ENCODE data around the gene TOGARAM2. TPM values are rescaled to one million over a fixed set of nuclear protein-coding genes. Genes with fewer than 3 reads are reported as not detected.
A peak's percentile ranks its signal among the peaks of the same experiment; 100 is the strongest.

TOGARAM2 gene
- total and polyA plus RNA-seq, 2 of the 13 experiments (the other 11 are each of a cell fraction or from before 2014, with no cell fraction given): under 0.01 to 0.05 TPM

GRCh38 chr2:28956415-28956826 is 24.7 kb upstream of the TOGARAM2 start (continued):
- TF ChIP-seq USF2 (IDR thresholded peaks at IDR 0.05; ENCODE audit: low read depth, low read length) (peak; percentile 92), USF2 (CRISPR knock-in tag; IDR thresholded peaks at IDR 0.05; ENCODE audit: borderline replicate concordance) (peak; percentile 91; the same call in 1 of the 2 replicates)

GRCh38 chr2:28956890-28957289 is 24.2 kb upstream of the TOGARAM2 start:
- POLR2A ChIA-PET: no interaction called here
- in situ Hi-C loops (cut with HindIII; ENCODE audit: extremely low pct_ligation_motif_present, low pct_unique_long_range_greater_than_20kb) (loop anchor here (5.0 to 25.0 kb wide), 2 partner anchors 235 to 1105 kb away; no protein-coding TSS in a partner anchor), intact Hi-C loops (cut with micrococcal nuclease; ENCODE audit: unreplicated experiment) (loop anchor here (5.0 to 10.0 kb wide), 2 partner anchors 150 to 888 kb away; no protein-coding TSS in a partner anchor)
- no peaks in the 10 kb centered on the region for H3K36me3 ChIP-seq (replicated peaks in 1 of 2; ENCODE audit: control insufficient read depth in 1 of 2, insufficient read depth in 2 of 2, low read length in 2 of 2)
- CTCF ChIA-PET (ENCODE audit: low intra/inter-chr PET ratio, low total read pairs): interaction anchor here (2.2 kb wide), 1 partner anchor 240 kb away, joined by 23 read pairs; no protein-coding TSS in a partner anchor
- peak overlapping the region; percentile 73 for H3K4me2 ChIP-seq (ENCODE audit: low read depth, low read length)
- peaks cover 30% of the 10 kb centered on the region for H3K4me1 ChIP-seq (ENCODE audit: insufficient read depth, low read length)
- H3K4me3 ChIP-seq (replicated peaks in 1 of 3; ENCODE audit: insufficient read depth in 1 of 3, low read depth in 2 of 3, low read length in 3 of 3): peak overlapping the region; percentile 22 to 47 (median 27); a peak in 4 of 6 replicates
- DNase-seq (ENCODE audit: low spot score): no peak
- H4K20me1 ChIP-seq (ENCODE audit: insufficient read depth, low read length): no peaks in the 10 kb centered on the region
- peak; percentile 12 for FAIRE-seq
- no peaks in the 10 kb centered on the region for H3K9me3 ChIP-seq (ENCODE audit: low read length)
- no peak overlapping the region for H3K27ac ChIP-seq (ENCODE audit: extremely low read length, insufficient read depth, low read length)
- H3K27me3 ChIP-seq (ENCODE audit: control insufficient read depth in 1 of 2, insufficient read depth in 2 of 2, low read length in 2 of 2): peaks cover 0 to 8% of the 10 kb centered on the region in 2 experiments; a peak in 2 of 5 replicates
- WGBS (ENCODE audit: low lambda C conversion rate): 33% methylated on average over 15 of the region's 15 CpGs
- H2AFZ ChIP-seq (ENCODE audit: low read length): no peak overlapping the region
- BruUV-seq (replicated peaks): no TSS peak
- H3K9ac ChIP-seq (ENCODE audit: insufficient read depth, low read depth, low read length): no peak overlapping the region
- ATAC-seq: peak; percentile 19; the same call in 1 of the 3 replicates
- H3K79me2 ChIP-seq (ENCODE audit: insufficient read depth, low read length): no peaks in the 10 kb centered on the region
- no peak for TF ChIP-seq ZNF276 (CRISPR knock-in tag; IDR thresholded peaks at IDR 0.05; ENCODE audit: low read depth)
- TF ChIP-seq ZNF24 (IDR thresholded peaks at IDR 0.05): no peak
- no peak for TF ChIP-seq PHF8 (CRISPR knock-in tag; IDR thresholded peaks at IDR 0.05)
- no peak for TF ChIP-seq DPF2 (CRISPR knock-in tag; IDR thresholded peaks at IDR 0.05; ENCODE audit: borderline replicate concordance, low read depth)
- TF ChIP-seq CENPX (CRISPR knock-in tag; IDR thresholded peaks at IDR 0.05): no peak
- 0 out of 2 replicates have a peak, but pooled peaks have one; percentile 10 for TF ChIP-seq MTERF4 (CRISPR knock-in tag; IDR thresholded peaks at IDR 0.05)
- no peak for TF ChIP-seq MXD3 (CRISPR knock-in tag; IDR thresholded peaks at IDR 0.05)
- TF ChIP-seq MXD4 (CRISPR knock-in tag; IDR thresholded peaks at IDR 0.05): no peak
- TF ChIP-seq TFDP2 (CRISPR knock-in tag; IDR thresholded peaks at IDR 0.05): no peak
- no peak for TF ChIP-seq ARNT (IDR thresholded peaks at IDR 0.05)
- no peak for TF ChIP-seq PBX3 (CRISPR knock-in tag; IDR thresholded peaks at IDR 0.05; ENCODE audit: borderline replicate concordance)
- no peak for TF ChIP-seq RFX1 (IDR thresholded peaks at IDR 0.05)

All from HepG2 (cell line).